ENCODE measurements around the gene ULBP2.
"Not testable (repeated sequence)": the region's sequence is repeated elsewhere in the genome, so short reads cannot be mapped to it uniquely, and the experiment has no call there.

The ULBP2 gene

DNA sequence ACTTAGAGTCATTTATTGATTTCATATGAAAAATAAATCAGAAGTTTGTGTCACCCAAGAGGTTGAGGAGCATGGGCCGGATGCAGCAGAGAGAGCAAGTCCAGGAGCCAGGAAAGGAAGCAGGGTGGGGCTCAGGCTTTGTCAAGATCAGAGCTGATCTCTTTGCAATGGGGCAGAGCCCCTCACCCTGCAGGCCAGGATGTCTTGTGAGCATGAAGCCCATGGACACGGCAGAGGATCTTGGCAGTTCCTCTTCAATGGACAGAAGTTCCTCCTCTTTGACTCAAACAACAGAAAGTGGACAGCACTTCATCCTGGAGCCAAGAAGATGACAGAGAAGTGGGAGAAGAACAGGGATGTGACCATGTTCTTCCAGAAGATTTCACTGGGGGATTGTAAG is 27.1 kb downstream of the ULBP2 start:
- not testable (repeated sequence) for DNase-seq (ENCODE audit: low read depth)

DNA sequence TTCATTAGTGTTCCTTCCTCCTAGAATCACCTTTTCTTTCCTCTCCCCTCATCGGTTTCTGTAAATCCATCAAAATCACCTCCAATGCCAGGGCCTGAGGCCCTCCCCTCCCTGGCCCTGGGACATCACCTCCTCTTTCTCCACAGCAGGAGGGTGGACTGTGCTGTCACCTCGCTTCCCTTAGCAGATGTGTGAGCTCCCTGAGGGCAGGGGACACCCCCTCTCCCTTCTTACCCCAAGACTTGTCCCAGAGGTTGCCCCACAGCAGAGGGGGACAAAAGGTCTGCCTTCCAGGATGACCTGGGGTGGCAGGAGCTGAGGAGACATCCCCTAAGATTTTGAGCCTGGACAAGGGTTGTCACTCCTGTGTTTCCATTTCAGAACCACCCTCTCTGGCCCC is 27.8 kb downstream of the ULBP2 start:
- DNase-seq (ENCODE audit: low read depth) = no peak

DNA sequence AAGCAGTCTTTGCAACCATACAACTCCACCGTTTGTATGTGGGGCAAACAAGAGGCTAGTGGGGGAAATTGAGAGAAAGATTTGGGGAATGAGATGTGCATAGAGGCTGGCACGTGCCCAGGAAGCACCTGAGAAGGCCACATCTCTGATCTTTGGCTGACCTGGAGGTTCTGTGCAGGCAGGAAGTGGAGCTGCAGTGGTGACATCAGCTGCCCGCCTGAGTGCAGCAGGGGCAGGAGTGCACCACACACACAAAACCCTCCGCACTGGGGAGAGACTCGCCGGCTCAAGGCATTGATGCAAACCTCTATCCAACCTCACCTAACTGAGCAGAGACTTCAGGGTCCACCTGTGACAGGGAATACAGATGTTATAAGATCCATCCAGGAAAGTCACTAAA is 32.6 kb downstream of the ULBP2 start:
- DNase-seq (ENCODE audit: low read depth) = not testable (repeated sequence)

DNA sequence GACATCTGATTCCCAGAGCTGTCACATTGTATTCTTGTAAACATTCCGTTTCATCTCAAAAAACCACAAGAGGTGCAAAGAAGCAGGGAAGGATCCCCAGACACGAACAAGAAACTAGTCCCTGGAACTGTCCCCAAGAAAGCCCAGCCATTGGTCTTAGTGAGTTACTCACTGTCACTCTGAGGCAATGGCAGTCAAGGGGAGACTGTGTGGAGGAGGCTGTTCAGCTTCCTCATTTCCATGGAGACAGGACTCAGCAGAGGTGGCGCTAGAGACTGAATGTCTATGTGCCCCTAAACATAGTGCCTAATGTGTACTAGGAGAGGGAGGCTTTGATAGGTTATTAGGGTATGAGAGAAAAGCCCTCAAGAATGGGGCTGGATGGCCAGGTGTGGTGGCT is 33.0 kb downstream of the ULBP2 start:
- no peak for DNase-seq (ENCODE audit: low read depth)

DNA sequence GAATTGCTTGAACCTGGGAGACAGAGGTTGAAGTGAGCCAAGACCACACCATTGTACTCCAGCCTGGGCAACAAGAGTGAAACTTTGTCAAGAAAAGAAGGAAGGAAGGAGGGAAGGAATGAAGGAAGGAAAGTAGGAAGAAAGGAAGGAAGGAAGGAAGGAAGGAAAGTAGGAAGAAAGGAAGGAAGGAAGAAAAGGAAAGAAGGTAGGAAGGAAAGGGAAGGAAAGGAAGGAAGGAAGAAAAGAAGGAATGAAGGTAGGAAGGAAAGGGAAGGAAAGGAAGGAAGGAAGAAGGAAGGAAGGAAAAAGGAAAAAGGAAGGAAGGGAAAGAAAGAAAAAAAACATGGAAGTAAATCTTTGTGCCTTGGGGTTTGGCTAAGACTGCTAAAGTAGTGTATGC is 33.6 kb downstream of the ULBP2 start:
- no peak for DNase-seq (ENCODE audit: low read depth)

DNA sequence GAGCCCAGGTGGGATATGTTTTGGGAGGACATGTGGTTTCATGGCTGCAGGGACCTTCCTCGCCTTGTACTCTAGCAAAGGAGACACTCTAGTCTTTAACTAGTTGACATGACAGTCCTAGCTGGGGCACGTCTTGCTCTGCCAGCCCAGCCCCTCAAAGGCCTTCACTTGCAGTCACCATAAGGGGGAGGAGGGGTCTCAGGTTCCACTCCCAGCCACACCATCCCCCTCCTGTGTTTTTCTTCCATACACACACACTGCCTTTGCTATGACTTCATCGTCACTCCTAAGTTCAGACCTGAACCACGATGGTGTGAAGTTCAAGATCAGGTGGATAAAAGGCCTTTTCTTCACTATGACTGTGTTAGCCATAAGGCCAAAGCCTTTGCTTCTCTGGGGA is 35.4 kb downstream of the ULBP2 start:
- DNase-seq (ENCODE audit: low read depth) = no peak

DNA sequence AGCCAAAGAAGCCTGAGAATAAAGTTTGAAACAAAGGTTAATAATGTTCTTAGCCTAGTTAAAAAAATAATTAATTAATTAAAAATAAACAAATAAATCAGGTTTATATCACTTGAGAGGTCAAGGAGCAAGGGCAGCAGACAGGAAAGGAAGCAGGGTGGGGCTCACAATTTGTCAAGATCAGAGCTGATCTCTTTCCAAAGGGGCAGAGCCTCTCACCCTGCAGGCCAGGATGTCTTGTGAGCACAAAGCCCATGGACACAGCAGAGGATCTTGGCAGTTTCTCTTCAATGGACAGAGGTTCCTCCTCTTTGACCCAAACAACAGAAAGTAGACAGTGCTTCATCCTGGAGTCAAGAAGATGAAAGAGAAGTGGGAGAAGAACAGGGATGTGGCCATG is 36.8 kb downstream of the ULBP2 start:
- DNase-seq (ENCODE audit: low read depth) = no peak

DNA sequence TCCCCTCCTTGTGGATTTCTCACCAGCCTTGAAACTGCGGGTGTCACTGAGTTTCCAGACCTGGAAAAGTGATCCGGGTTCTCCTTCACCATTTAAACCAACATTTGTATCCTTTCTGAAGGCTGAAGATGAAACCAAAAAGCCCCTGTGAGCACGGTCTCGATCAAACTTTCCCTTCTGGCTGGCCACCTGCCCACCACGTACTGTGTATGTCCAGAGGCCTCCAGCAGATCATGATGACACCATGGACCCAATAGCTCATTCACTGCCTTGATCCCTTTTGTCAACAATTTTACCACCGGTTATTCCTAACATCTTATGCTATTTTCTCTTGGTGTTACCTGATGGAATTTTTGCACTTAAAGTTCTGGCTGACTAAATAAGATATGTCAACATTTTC is 37.5 kb downstream of the ULBP2 start:
- no peak for DNase-seq (ENCODE audit: low read depth)

DNA sequence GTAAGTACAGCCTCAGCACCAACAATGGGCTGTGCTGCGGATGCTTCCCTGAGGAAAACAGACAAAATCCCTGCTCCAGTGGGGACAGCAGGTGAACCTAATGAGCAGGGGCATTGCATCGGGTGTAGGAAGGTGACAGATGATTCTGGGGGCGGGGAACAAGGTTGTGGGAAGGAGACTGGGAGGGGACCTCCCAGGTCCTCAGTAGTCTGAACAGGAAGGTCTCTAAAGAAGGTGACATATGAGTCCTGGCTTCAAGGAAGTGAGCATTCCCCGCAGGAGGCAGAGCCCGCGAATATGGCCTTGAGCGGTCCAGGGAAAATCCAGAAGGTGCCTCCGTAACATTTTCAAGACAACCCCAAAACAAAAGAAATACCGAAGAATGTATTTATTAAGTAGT is 41.3 kb downstream of the ULBP2 start:
- DNase-seq (ENCODE audit: low read depth) = no peak

DNA sequence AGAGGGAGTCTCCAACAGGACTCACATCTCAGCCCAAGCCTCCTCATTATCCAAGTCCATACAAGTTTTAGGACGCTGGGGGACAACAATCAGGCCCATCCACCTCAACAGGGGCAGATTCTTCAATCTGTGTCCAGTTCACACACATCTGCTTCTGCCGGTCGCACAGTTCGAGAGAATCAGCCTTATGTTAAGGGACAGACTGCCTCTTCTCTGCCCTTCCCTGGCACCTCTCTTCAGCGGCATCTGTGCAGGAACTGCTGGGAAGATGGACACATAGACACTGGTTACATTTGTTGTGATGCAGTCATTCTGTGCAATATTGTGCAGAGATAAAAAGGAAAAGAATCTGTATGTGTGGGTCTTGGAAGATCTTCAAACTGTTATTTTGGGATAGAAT is 43.0 kb downstream of the ULBP2 start:
- DNase-seq (ENCODE audit: low read depth) = no peak

DNA sequence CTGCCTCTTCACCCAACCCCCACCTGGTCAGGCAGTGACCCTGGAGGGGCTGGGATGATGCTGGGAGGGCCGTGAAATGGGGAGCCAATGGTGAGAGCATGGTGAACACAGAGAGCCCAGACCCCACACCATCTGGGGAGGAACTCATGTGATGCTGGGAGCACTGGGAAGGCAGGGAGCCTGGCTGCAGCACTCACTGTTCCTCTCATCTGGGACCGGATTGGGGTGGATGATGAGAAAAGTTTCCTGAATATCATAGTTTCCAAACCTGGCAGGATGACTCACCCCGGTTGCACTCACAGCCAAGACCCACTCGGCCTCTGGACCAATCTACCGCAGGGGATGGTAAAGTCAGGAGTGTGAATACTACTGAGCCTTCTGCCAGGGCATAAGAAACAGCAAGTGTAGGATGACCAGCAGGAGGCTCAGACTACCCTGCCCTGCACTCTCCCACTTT is 43.7 kb downstream of the ULBP2 start:
- no peak for DNase-seq (ENCODE audit: low read depth)

DNA sequence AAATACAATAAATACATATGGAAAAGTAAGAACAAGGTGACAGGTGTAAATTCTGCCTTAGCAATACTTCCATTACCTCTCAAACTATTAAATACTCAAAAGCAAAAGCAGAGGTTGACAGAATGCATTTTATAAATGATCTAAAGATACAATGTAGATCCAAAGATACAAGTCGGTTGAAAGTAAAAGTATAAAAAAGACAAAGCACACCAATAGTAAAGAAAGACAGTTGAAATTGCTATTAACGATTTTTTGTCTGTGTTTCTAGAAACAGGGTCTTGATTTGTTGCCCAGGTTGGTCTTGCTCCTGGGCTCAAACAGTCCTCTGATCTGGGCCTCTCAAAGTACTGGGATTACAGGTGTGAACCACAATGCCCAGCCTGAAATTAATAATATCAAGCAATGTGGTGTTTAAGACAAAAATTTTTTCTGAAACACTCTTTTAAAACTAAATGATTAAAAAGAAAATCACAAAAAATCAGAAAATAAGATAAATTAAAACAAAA is 45.8 kb downstream of the ULBP2 start:
- no peak for DNase-seq (ENCODE audit: low read depth)

DNA sequence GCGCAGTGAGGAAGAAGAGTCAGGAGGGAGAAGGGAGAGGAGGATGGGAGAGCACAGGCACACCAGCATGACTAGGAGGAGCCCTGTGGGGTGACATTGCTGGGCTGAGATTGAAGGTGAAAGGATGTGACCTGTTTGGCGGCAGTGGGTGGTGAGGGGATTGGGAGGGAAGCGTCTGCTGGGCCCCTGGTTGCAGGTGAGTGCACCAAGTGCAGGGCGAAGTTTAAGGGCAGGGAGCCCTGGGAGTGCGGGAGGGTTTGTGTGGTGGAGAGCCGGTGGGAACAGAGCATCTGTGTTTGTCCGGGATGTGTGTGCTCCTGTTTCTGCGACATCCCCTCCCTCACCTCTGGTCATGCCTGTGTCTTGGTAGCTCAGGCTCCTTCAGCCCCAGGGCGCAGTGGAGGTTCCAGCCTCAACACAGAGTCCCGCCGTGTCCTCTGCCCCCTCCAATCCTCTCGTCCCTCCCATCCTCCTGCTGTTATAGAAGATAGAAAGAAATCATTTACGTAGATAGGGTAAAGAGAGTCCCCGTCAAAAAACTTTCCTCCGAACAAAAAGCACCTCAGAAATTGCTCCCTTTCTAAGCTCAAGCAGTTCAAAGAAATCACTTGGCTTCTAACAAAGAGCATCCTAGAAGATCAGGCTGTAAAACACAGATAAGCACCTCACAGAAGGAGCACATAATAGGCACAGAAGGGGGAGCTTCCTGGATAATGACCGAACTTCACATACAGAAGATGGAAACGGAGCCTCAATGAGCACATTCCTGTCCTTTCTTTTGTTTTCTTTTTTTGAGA is 46.9 kb downstream of the ULBP2 start:
- no peak for DNase-seq (ENCODE audit: low read depth)

DNA sequence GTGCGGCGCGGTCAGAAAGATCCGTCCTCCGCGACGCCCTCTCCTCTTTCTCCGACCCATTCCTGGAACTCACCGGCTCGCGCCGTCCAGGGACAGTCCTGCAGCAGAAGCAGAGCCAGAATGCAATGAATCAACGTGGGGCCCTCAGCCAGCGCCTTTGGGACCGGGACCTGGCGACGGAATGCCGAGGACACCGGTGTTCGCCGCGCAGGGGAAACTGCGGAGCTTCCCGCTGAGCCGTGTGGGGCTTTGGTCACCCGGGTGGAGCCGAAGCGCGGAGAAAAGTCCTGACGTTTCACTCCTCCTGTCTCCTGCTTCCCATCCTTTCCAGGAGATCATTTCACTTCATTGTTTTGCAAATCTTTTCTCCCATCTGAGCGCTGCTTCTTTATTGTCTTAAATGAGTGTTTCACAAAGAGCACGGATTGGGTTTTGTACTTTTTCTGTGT is 48.4 kb downstream of the ULBP2 start:
- DNase-seq (ENCODE audit: low read depth) = no peak

DNA sequence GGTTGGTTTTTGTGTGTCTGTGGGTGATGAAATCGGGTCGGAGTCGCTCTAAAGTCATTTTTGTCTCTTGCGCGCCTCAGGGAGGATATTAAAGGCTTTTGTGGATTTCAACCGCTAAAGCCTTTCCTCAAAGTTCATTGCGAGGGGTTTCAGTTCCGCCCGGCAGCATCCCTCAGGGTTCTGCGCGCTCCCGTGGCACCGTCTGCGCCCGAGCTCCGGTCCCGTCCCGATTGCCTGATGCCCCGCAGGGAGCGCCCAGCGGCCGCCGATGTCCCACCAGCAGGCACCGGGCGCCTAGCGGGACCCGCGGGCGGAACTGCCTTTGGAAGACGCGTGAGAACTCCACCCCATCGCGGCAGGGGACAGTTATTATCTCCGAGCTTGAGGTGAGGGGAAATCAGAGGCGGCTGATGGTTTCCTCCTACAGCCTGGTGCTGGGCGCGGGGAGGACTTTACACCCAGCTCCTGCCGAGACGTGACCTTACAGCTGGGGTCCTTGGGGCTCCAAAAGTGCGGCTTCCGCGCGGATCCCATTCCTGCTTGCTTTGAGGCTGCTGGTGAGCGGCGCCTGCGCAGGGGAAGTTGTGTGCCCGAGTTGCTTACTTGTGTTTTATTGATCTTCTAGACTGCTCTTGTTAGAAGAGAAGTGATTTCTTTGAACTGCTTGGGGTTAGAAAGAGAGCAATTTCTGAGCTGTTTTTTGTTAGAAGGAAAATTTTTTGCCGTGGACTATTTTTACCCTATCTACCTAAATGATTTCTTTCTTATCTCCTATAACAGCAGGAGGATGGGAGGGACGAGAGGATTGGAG is 49.1 kb downstream of the ULBP2 start:
- no peak for DNase-seq (ENCODE audit: low read depth)

DNA sequence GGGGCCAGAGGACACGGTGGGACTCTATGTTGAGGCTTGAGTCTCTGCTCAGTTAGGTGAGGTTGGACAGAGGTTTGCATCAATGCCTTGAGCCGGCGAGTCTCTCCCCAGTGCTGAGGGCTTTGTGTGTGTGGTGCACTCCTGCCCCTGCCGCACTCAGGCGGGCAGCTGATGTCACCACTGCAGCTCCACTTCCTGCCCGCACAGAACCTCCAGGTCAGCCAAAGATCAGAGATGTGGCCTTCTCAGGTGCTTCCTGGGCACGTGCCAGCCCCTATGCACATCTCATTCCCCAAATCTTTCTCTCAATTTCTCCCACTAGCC is 49.6 kb downstream of the ULBP2 start:
- not testable (repeated sequence) for DNase-seq (ENCODE audit: low read depth)

DNA sequence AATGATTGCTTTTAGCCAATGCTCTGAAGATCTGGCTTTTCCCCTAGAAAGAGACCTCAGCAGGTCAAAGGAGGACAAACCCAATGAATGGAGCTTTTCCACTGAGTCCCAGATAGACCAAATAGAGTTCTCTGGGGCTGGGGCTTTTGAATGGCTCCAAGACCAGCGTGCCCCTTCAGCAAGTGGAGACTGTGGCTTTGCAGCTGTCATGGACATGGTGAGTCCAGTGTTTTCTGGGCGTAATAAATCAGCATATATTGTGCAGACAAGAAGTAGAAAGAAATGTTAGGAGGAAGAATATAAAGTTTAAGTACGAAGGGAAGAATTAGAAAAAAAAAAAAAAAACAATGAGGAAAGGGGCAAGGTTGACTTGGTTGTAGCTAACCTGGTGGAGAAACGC is 50.0 kb downstream of the ULBP2 start:
- DNase-seq (ENCODE audit: low read depth) = no peak

DNA sequence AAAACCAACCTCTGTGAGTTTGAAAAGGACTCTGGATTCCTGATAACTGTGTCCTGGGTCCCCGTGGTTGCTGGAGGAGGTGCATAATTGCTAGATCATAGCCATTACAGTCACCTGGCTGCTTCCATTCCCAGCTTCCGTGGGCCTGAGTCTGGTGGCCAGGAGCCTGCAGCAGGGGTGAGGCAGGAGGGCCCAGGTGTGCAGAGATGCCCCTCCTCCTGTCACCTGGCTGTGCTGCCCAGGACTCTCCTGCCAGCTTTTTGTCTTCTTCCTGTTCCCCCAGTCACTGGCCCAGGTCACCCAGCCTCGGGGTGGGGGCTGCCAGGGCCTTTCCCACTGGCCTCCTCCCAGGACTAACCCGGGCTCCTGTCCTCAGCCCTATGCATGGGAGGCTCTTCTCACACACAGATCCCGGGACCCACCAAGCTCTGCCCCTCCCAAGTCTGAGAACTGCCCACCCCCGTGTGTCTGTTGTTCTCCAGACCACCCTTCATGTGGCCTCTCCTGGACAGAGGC is 53.5 kb downstream of the ULBP2 start:
- DNase-seq (ENCODE audit: low read depth) = no peak

DNA sequence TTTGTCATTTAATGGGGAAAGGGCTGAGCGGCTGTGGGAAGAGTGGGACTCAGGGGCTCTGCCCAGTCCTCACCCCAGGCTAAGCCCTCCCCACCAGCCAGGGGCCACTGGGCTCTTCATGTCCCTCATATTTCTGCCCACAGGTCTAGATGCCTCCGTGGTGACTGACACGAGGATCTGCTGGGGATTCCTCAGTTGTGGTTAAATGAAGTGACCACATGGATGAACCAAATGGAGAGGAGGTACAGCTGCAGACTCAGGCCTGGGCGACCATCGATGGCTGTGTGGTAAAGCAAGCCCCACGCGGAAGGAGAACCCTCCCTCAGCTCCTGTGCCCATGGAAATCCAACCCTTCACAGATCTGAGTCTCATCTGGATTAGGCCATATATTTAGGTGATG is 54.2 kb downstream of the ULBP2 start:
- no peak for DNase-seq (ENCODE audit: low read depth)
